Epithelial cell of esophagus (primary cell): Measurements from ENCODE around the gene C12orf43.

Source experiments
- DNase-seq: peaks from one replicate; pipeline ENCODE4 v3.0.0; 2010; ENCODE audit warnings: low read depth
- H3K4me3 ChIP-seq: 2 replicates; pipeline ENCODE4 v1.5.1; 2011; ENCODE audit warnings: mild to moderate bottlenecking, low read length, control low read depth
- CTCF ChIP-seq: IDR thresholded peaks from 2 replicates; pipeline ENCODE4 v1.5.1; 2011; ENCODE audit warnings: low read depth, mild to moderate bottlenecking, low read length, control low read depth, inconsistent platforms; ENCODE audit not compliant: insufficient read depth; ENCODE audit errors: missing control alignments

C12orf43 gene

GRCh38 chr12:120984351-120984898 lies 31.9 kb downstream of the C12orf43 start:
- no peak overlapping the region for H3K4me3 ChIP-seq
- TF ChIP-seq CTCF, result no peak
- DNase-seq, result no peak

GRCh38 chr12:120983759-120984158 lies 32.5 kb downstream of the C12orf43 start:
- no peak for DNase-seq
- no peak overlapping the region for H3K4me3 ChIP-seq
- TF ChIP-seq CTCF, result no peak

- no peak for TF ChIP-seq CTCF
- H3K4me3 ChIP-seq, result no peak overlapping the region
- no peak for DNase-seq
These were observed 33.6 kb downstream of the C12orf43 start for GRCh38 chr12:120982659-120983058.

GRCh38 chr12:120981407-120981941 lies 34.8 kb downstream of the C12orf43 start:
- DNase-seq, result no peak
- TF ChIP-seq CTCF, result no peak
- no peak overlapping the region for H3K4me3 ChIP-seq

GRCh38 chr12:120980800-120981368 lies 35.4 kb downstream of the C12orf43 start:
- DNase-seq, result no peak
- no peak for TF ChIP-seq CTCF
- H3K4me3 ChIP-seq, result no peak overlapping the region

GRCh38 chr12:120979862-120980696 lies 36.2 kb downstream of the C12orf43 start:
- TF ChIP-seq CTCF, result no peak
- no peak overlapping the region for H3K4me3 ChIP-seq
- no peak for DNase-seq
